HG03095 (cell line): Measurements from ENCODE around the gene SLC26A3.

Source experiments
- ATAC-seq: cut with Tn5 transposase; IDR thresholded peaks from one replicate; pipeline ENCODE4 v1.9.1; 2021; ENCODE audit warnings: moderate library complexity; ENCODE audit not compliant: unreplicated experiment

The SLC26A3 gene

GRCh38 chr7:107816011-107816566 lies 13.1 kb upstream of the SLC26A3 start:
- no peak for ATAC-seq

DNA sequence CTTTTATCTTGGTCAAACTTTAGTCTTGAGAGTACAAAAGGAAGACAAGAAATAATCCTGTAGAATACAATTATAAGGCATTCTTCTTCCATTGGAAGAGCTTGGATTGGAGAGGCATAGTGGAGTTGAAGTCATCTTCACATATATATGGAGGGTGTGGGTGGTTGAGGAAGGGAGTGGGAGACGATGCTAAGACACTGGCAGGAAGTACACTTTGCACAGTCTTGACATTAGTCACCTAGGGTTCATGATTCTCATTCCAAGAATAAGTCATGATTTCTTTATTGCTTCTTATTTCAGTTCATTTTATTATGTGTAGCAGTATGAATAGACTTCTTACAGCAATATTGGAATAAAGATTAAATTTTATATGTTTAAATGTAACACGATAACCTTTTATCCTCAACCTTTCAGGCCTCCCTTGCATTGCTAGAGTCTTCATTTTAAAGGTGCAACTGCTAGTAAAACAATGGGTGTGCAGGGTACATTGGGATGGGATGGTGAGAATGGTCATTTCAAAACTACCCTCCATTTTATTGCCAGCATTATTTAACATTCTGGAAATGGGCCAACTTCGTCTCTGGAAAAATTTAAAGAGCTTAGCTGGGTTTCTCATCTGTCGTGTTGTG lies 12.3 kb upstream of the SLC26A3 start:
- no peak for ATAC-seq

- no peak for ATAC-seq
These were observed 10.5 kb upstream of the SLC26A3 start for GRCh38 chr7:107813524-107813923.

DNA sequence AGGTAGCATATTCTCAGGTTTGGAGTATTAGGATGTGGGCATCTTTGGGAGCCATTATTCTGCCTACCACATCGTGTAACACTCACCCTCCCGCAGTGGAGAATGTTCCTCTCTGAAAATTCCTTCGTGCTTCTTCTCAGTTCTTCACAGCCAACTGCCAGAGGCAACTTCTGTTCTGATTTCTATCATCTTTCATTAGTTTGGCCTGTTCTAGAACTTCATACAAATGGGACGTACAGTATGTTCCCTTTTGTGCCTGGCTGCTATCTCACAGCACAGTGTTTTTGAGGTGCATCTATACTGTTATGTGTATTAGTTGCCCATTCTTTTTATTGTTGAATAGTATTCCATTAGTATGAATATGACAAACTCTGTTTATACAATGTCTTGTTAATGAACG lies 8.9 kb upstream of the SLC26A3 start:
- ATAC-seq: no peak

DNA sequence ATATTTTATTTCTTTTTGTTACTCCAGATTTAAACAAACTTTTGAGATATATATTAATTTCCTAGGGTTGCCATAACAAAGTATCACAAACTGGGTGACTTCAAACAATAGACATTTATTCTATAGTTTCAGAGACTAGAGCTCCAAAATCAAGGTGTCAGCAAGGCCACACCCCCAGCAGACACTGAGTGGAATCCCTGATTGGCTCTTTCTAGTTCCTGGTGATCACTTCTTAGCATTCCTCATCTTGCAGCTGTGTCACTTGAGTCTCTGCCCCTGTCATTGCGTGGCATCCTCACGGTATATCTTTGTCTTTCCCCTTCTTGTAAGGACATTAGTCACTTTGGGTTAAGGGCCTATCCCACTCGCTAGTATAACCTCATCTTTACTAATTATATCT lies 7.6 kb upstream of the SLC26A3 start:
- no peak for ATAC-seq

- no peak for ATAC-seq
These were observed 6.2 kb upstream of the SLC26A3 start for GRCh38 chr7:107809179-107809578.

- no peak for ATAC-seq
These were observed 3.3 kb downstream of the SLC26A3 start for GRCh38 chr7:107799647-107800264.

DNA sequence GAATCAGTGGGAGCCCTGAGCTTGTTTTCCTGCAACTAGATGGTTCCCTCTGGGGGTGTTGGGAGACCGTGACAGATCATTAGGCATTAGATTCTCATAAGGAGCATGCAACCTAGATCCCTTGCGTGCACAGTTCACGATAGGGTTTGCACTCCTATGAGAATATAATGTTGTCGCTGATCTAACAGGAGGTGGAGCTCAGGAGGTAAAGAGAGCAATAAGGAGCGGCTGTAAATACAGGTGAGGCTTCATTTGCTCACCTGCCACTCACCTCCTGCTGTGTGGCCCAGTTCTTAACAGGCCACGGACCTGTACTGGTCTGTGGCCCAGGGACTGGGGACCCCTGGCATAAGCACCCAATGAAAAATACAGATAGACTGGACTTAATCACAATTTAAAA lies 10.7 kb downstream of the SLC26A3 start:
- ATAC-seq: no peak

GRCh38 chr7:107789647-107790046 lies 13.4 kb downstream of the SLC26A3 start:
- ATAC-seq: no peak

GRCh38 chr7:107788662-107789061 lies 14.4 kb downstream of the SLC26A3 start:
- no peak for ATAC-seq

DNA sequence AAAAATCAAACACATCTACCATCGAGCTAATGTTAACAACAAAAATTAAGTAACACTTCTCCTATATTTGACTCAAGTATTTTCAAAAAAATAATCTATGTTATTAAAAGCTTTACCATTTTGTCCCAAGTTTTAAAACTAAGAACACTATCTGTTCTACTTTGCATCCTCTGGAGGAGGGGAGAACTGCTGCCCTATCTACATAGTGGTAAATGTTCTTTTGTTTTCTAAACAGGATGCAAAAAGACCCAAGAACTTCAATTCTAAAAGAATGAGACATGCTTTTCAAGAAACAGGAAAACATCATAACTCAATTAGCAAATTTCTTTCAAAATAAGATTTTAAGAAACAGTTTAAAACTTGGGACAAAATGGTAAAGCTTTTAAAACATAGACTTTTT lies 14.8 kb downstream of the SLC26A3 start:
- no peak for ATAC-seq

GRCh38 chr7:107785926-107786325 lies 17.1 kb downstream of the SLC26A3 start:
- no peak for ATAC-seq

GRCh38 chr7:107785170-107785569 lies 17.9 kb downstream of the SLC26A3 start:
- ATAC-seq: no peak

DNA sequence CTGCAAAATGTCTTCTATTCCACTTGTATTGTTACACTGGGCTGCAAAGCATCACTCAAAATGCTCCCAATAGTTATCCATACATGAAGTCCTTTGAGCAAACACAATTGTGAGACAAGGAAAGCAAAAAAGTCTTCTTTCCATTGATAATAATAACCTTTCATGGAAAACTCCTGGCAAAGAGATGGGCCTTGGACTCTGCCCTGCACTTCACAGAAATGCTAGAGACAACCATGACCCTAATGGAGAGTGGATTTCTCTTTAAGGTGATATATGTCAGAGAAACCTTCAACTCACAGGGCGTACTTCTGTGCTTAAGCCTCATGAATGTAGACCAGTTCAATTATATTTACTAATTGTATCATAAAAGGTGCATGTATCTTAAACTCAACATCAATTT lies 19.4 kb downstream of the SLC26A3 start:
- no peak for ATAC-seq

GRCh38 chr7:107782374-107782773 lies 20.6 kb downstream of the SLC26A3 start:
- no peak for ATAC-seq

DNA sequence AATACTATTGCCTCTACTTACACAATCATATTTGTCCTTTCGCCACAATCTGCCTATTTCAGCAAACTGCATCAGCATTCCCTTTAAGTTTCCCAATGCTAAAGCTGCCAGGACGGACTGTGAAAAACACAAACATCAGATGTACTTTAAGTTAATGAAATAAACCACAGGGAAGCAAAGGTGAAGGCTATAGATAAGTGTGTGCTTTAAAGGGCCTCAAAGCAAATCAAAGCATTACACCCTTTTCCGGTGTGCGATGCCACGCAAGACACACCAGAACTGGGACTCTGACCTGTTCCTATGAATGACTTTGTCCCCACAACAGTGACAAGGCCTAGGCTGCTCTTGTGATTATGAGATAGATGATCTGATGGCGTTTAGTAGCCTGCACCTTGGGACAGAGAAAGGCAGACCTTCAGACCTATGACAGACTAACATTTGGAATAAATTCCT lies 23.4 kb downstream of the SLC26A3 start:
- no peak for ATAC-seq

DNA sequence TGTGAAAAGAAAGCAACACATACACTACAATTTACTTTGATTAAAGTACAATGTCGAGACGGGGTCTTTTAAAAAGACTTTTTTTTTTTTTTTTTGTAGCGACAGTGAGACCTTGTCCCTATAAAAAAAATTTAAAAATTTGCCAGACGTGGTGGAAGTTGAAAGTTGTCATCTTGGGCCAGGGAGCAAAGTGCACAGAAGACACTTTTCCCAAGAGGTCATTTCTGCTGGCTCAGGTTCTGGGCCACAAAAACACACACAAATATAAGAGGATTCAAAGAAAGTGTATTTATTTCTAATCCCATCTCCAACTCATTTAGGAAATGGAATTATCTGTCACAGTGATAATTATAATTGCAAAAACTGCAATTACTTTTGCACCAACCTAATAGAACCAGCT lies 24.7 kb downstream of the SLC26A3 start:
- ATAC-seq: no peak

DNA sequence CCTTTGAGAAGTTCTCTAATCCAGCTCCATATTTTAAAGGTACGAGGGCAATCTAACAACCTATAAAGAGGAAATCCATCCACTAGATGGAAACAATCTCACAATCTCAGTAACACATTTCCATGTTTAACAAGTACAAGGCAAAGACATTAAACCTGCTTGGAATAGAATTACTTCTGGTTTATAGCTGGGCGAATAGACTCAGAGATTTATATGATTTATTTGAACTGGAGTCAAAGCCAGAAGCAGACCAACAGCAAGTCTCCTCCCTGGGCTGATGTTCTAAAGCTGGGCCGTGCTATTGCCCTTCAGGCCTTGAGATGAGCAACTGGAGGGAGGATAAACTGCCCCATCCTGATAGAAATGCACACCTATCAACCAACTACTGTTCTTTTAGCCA lies 25.3 kb downstream of the SLC26A3 start:
- ATAC-seq: no peak

DNA sequence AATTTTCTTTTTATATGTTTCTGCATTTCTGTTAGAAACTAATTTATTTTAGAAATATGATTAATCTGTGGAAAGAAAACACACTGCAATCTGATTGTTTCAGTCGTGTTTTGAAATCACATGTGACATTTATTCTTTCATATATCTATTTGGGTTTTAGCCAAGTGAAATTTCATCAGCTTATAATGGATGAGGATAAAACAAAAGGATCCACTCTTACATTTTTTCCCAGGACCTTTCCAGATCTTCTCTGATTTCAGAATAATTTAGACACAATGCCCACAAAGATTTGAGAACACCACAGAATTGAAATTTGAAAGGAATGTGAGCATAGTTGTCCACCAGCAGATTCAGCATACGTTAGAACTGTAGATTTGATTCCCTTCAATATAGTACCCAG lies 30.0 kb downstream of the SLC26A3 start:
- ATAC-seq: no peak

DNA sequence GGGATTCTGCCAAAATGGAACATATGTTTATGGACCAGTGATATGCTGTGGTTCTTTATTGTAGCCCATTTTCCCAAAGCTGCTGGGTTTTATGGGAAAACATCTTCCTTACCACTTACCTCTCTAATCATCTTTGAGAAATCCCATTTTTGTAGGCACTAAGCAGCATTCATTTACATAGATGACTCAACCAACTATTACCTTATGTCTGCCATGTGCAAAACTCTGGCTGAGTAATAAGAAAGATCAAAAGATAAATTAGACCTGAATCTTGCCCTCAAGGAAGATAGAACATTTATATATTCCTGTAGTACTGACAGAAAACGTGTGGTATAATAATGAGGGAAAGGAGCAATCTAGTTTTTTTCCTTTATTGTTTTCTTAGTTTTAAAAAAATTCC lies 34.8 kb downstream of the SLC26A3 start:
- ATAC-seq: no peak

DNA sequence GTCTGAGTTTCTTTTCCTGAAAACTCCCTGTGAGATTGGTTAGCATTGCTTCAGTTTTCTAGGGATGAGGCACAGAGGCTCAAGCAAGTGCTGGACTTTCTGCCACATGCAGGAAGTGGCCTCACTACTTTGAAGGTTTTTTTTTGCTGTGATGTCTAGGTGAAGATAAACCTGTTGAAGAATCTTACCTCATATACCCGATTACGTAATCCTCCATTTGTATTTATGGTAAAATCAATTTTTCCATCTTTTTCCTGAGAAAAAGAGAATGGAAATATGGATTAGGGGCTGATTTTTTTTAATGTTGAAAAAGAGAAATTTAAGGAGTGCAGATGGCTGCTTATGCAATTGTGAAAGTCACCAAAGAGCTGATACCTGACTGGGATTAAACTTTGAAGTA lies 35.6 kb downstream of the SLC26A3 start:
- ATAC-seq: no peak

DNA sequence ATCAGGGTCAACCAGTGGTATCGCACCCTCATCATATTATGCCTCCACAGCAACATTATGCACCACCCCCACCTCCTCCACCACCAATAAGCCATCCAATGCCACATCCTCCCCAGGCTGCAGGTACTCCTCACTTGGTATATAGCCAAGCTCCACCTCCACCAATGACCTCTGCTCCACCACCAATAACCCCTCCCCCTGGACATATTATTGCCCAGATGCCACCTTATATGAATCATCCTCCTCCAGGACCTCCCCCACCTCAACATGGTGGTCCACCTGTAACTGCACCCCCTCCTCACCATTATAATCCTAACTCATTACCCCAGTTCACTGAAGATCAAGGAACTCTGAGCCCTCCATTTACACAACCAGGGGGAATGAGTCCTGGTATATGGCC lies 44.4 kb downstream of the SLC26A3 start:
- no peak for ATAC-seq

DNA sequence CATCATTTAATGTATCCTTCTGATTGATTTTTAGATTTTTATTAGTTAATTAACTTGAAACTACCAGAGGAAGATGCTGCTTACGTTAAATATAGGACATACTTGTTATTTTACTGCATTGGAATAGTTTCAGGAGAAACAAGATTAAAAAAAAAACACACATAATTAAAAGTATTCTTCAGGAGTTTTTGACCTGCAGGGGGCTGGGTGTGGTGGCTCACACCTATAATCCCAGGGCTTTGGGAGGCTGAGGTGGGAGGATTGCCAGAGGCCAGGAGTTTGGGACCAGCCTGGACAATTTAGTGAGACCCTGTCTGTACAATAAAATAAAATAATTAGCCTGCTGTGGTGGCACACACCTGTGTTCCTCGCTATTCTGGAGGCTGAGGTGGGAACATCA lies 48.4 kb downstream of the SLC26A3 start:
- ATAC-seq: no peak
